Stimulated activated CD4-positive, alpha-beta T cell treated with anti-CD3 and anti-CD28 coated beads, Interleukin-1b, Interleukin-23, amount 100 ng/mL, for 48 hours (primary cell): Measurements from ENCODE around the gene SIGLEC5.
"Not testable (repeated sequence)": the region's sequence is repeated elsewhere in the genome, so short reads cannot be mapped to it uniquely, and the experiment has no call there.

Experiments
- DNase-seq: peaks from one replicate; pipeline ENCODE4 v3.0.0-alpha.2; 2020

Gene SIGLEC5, protein sequence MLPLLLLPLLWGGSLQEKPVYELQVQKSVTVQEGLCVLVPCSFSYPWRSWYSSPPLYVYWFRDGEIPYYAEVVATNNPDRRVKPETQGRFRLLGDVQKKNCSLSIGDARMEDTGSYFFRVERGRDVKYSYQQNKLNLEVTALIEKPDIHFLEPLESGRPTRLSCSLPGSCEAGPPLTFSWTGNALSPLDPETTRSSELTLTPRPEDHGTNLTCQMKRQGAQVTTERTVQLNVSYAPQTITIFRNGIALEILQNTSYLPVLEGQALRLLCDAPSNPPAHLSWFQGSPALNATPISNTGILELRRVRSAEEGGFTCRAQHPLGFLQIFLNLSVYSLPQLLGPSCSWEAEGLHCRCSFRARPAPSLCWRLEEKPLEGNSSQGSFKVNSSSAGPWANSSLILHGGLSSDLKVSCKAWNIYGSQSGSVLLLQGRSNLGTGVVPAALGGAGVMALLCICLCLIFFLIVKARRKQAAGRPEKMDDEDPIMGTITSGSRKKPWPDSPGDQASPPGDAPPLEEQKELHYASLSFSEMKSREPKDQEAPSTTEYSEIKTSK

DNA sequence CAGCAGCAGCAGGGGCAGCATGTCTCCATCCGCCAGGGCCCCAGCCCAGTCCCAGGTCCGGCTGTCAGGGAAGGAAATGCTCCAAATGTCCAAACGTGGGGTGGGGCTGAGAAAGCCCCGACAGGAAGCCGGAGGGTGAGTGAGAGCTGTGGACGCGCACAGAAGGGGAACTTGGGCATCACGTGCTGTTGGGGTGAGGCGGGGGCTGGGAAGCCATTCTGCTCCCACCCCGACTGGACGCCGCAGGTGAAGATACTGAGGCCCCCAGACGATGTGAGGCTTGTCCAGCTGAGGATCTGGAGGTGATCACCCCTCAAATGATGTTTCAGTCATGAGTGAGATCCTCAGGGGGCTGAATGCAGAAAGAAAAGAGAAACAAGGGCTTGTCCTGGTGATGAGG, at the start of gene SIGLEC5:
Gene SIGLEC5, minus strand, starts transcription at position 87 of the 400 bp plus-strand sequence. Its CDS starts 66 bp downstream, at position 21.
- DNase-seq = not testable (repeated sequence)

DNA sequence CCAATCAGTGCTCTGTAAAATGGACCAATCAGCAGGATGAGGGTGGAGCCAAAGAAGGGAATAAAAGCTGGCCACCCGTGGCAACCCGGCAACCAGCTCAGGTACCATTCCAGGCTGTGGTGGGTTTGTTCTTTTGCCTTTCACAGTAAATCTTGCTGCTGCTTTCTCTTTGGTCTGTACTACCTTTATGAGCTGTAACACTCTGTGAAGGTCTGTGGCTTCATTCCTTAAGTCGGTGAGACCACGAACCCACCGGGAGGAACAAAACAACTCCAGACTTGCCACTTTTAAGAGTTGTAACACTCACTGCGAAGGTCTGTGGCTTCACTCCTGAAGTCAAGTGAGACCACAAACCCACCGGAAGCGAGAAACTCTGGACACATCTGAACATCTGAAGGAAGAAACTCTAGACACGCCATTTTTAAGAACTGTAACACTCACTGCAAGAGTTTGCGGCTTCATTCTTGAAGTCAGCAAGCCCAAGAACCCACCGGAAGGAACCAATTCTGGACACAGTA, 46.4 kb upstream of the SIGLEC5 start:
- peak; percentile 30 for DNase-seq

DNA sequence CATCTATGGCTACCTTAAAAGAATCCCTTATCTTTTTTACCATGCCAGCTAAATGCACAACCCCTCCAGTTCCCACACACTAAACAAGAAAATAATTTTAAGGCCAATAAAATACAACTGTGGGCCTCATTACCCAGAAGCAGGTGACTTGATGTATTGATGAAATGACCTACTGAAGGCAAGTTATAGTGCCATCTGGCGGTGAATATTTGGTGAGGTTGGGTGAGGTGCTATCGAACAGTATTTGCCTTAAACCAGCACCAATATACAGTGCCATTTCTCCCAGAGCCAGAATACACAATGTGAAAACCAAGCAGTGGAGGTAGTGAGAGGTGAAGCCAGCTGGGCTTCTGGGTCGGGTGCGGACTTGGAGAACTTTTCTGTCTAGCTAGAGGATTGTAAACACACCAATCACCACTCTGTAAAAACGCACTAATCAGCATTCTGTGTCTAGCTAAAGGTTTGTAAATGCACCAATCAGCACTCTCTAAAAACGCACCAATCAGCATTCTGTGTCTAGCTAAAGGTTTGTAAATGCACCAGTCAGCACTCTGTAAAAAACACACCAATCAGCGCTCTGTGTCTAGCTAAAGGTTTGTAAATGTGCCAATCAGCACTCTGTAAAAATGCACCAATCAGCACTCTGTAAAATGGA, 45.8 kb upstream of the SIGLEC5 start:
- not testable (repeated sequence) for DNase-seq

DNA sequence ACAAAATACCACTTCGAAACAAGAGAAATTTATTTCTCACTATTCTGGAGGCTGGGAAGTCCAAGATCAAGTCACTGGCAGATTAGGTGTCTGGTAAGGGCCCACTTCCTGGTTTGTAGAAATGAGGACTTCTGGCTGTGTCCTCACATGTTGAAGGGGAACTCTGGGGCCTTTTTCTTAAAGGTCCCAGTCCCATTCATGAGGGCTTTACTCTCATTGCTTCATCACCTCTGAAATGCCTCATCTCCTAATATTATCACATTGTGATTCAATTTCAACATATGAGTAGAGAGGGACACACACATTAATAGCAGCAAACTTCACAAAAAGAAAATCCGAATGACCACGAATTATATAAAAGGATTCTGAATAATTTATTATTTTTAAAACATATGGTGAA, 38.0 kb upstream of the SIGLEC5 start:
- no peak for DNase-seq

DNA sequence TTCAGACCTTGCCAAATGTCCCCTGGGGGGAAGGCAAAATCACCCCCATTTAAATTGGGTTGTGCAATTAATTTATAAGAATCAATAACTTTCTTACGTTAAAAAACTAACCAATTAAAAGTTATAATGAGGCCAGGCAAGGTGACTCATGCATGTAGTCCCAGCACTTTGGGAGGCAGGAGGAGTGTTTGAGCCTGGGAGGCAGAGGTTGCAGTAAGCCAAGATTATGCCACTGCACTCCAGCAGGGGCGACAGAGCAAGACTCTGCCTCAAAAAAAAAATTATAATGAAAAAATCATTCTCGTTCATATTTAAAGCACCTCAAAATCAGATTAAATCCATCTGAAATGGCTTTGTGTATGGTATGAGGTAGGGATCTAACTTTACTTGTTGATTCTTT, 34.8 kb upstream of the SIGLEC5 start:
- DNase-seq = no peak

DNA sequence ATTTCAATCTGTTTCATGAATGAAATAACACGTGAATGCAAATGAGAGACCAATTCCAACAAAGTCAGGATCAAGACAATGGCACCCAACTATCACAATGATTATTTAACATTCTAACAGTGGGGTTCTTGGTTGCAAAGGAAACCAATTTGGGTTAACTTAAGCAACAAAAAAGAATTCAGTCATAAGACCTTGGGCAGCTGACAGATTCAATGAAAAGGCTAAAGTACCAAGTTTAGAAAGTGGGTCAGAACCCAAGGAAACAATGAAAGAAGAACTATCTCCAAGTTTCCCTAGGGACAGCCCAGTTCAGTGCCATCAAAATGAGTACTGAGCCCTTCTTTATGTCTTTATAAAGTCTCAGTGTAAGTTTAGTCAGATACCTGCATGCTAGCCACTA, 33.9 kb upstream of the SIGLEC5 start:
- DNase-seq = no peak

DNA sequence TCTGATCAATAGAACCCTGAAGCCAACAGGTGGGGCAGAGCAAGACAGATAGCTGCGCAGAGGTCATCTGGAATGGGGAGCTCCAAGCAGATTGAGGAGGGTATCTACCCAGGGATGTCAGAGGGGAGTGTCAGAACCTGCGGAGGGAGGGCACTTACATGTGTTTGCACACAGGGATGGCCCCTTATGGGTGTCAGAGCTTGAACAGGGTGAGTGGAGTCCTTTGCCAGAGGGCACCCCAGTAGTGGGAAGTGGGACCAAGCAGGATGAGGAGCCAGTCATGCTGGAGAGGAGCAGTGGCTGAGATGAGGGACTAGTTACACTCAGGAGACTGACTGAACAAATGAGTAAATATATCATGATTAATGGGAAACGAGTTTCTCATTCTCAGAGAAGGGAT, 33.4 kb upstream of the SIGLEC5 start:
- no peak for DNase-seq

DNA sequence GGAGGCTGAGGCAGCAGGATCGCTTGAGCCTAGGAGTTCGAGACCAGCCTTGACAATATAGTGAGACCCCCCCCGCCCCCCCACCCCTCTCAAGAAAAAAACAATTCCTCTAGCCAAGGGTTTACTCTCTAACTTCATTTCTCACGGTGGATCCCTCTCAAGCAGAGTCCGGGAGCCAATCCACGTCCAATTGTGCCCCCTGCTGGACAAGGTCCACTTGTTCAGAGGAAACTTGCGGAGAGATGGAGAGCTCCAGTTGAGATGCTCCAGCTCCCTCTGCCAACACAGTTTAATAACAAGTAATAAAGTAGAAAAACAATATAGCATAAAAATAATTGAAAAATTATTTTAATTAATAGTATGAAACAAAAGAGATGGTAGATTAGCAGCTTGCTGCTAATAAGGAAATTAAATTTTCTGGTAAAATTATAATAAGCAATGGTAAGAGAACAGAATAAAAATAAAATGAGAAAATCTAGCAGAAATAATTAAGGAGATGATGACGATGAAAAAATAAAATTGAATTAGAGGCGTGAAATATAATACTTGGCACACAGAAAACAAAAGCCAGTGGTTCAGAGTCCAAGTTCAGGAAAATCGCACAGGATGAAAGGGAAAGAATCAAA, 30.9 kb upstream of the SIGLEC5 start:
- peak; percentile 64 for DNase-seq

DNA sequence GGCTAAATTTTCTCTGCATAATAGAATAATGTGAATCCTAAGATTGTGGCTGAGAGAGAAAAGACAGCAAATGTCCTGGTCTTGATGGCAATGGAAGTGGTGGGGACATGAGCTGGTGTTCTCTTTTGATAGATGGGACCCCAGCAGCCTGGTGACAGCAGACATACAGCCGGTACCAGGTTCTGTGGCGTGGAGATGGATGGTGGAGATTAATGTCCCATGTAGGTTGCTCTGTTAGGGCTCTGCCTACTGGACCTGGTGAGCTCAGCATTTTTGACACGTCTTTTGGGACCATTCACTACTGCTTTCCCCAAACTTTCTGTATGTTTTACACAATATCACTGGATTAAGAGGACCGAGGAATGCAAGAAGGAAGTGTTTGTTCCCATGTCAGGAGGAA, 24.6 kb upstream of the SIGLEC5 start:
- DNase-seq = no peak

DNA sequence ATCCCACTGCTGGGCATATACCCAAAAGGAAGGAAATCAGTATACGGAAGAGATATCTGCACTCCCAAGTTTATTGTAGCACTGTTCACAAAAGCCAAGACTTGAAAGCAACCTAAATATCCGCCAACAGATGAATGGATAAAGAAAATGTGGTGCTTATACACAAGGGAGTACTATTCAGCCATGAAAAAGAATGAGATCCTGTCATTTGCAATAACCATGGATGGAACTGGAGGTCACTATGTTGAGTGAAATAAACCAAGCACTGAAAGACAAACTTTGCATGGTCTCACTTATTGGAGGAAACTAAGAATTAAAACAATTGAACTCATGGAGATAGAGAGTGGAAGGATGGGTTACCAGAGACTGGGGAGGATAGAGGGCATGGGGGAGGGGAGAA, 23.0 kb upstream of the SIGLEC5 start:
- DNase-seq = no peak

DNA sequence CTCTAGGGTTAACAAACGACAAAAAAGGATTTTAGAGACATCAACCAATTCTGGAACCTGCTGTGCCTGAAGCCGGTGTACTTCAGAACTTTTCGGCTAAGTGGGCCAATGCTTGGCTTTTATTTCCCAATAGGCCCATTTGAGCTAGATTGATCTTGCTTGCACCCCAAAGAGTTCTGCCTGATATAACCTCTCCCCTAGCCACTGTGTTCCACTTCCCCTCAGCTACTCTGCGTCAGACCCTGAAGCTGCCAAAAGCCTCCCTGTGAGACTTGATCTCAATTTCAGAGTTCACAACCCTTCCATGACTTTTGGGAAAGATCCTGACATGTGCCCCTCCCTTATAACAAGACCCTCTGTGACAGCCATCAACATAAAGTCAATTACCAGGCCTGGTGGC, 22.1 kb upstream of the SIGLEC5 start:
- DNase-seq = no peak

DNA sequence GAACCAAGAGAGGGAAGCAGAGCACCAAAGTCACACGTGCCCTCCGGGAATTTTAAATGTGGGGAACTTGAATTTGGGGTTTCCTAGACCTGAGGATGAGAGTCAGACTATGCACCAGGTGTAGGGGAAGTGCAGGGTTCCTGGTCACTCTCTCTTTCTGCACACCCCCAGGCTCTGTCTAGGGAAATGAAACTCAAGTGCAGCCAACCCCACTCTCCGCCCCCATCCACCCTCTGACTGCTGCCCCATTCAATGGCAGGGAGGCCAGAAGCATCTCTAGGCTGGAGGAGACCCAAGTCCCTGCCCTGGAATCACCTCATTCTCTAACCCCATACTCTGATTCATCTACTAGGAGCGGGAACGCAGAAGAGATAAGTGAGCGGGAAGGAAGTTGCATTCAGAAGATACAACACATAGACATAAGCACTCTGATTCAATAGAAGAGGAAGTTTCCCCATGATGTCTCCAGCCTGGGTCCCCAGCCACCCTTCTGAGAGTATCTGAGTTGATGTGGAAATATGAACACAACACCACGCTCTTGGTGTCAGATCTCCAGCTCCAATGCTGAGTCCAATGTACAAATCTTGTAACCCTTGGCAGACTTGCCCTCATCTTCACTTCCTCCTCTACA, 21.1 kb upstream of the SIGLEC5 start:
- DNase-seq = no peak

DNA sequence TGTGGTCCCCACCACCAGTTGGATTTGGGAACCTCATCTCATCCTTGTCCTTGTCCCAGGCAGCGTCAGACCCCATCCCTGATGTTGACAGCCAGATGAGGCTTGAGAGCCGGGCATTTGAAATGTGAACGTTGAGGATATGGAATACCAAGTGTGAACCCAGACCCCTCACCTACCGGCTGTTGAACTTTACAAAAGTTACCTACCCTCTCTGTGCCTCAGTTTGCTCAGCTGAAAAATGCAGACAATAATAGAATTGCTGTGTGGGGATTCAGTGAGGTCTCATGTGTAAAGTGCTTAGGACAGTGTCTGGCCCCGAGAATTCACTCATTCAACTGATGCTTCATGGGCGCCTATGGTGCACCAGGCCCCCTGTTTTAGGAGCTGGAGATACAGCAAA, 17.1 kb upstream of the SIGLEC5 start:
- DNase-seq = no peak

DNA sequence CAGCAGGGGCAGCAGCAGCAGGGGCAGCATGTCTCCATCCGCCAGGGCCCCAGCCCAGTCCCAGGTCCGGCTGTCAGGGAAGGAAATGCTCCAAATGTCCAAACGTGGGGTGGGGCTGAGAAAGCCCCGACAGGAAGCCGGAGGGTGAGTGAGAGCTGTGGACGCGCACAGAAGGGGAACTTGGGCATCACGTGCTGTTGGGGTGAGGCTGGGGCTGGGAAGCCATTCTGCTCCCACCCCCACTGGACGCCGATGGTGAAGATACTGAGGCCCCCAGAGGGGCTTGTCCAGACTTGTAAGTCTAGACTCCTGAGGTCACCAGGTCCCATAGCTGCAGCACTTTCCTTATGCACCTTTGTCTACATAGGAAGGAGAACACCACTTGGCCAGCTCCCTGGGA, 16.5 kb upstream of the SIGLEC5 start, which contains the start of gene SIGLEC14:
Gene SIGLEC14, minus strand, starts transcription at position 96 of the 400 bp plus-strand sequence. Its CDS starts 66 bp downstream, at position 30.
- not testable (repeated sequence) for DNase-seq

DNA sequence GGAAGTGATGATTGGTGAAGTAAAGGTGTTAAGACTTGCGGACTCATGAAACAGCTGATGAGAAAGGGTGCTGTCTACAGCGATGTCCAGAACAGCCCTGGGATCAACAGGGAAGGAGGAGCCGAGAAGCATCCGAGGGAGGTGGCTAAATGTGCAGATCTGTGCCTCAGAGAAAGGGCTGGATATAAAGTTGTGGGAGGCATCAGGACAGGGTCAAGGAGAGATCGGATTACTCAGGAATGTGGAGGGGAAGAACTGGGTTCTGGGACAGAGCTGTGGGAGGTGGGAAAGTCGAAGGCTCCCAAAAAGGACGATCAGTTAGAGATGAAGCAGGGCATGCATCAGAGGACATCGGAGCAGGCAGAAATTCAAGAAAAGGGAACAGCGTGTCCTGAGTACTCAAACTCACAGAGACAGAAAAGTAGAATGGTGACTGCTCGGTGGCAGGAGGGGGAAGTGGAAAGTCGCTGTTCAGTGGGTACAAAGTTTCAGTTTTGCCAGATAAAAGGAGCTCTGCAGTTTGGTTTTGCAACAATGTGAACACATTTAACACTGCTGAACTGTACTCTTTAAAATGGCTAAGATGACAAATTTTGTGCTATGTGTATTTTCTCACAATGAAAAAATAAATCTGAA, 14.6 kb upstream of the SIGLEC5 start:
- no peak for DNase-seq

DNA sequence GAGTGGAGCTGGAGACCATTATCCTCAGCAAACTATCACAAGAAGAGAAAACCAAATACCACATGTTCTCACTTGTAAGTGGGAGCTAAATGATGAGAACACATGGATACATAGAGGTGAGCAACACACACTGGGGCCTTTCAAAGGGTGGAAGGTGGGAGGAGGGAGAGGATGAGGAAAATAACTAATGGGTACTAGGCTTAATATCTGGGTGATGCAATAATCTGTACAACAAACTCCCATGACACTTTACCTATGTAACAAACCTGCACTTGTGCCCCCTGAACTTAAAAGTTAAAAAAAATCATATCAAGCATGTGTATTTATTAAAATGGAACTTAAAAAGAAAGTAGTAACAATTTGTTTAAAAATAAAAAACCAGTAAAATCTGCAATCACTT, 11.4 kb upstream of the SIGLEC5 start:
- no peak for DNase-seq

DNA sequence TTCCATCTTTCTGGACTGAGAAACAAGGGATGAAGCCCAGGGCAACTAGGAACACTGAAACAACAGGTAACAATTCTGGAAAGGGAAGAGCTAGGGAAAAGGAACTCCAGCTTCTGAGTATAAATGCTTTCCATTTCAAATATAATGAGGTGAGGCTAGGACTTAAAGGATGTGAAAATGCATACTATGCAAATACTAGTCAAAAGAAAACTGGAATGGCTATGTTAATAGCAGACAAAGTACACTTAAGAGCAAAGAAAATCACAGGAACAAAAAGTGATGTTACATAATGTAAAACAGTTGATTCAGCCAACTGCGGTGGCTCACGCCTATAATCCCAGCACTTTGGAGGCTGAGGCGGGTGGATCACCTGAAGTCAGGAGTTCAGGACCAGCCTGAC, 10.2 kb upstream of the SIGLEC5 start:
- DNase-seq = no peak

DNA sequence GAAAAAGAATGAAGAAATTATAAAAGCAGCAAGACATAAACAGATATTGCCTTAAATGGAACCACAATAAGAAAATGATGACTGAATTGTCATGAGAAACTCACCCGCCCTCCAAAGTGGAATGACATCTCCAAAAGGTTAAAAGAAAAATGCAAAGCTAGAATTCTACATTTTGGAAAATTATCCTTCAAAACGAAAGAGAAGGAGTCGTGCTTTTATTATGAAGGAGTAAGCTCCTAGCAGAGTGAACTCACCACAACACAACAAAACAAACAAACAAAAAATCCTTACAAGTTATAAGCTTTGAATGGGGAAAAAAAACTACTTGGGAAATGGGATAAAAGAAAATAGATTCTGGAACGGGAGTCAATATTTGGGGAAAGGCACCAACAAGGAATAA, 9.7 kb upstream of the SIGLEC5 start:
- no peak for DNase-seq

DNA sequence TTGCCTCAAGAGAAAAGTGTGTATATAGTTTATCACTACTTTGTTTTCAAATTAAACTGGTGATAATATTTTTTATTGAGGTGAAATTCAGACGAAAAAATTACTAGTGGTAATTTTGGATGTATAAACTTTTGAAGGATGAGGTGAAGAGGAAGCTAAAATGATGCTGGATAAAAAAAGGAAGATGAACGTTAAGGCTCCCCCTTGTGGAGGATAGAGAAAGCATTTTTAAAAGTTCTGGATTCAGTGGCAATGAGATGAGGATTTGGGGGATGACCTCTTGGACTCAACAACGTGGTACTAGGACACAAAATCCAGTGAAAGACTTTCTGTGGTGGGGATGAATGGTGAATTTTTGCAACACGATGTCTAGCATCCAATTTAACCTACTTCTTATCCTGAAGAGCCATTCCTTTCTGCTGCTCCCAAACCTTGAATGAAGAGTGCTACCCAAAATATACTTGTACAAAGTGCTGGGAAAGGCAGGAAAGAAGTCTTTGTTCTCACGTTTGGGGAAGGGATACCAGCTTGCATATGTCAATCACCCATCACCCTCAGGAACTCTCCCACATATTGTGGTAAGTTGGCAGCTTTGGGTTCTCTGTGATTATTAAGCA, 7.3 kb upstream of the SIGLEC5 start:
- DNase-seq = no peak

DNA sequence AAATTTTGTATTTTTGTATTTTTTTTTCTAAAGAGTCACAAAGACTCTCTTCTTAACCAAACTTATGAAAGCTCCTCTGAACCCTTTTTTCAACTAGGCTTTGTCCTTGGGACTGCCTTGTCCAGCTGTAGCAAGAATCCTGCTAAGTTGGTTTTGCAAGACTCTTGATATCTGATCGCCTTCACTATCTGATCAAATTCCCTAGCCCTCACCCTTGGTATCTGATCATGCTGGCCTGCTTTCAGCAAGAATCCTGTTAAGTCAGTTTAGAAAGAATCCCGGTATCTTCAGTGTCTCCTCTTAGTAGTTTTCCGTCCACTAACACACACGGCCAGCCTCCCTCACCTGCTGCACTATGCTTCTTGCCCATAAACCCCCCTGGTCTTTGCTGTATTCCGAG, 1.9 kb upstream of the SIGLEC5 start:
- no peak for DNase-seq

DNA sequence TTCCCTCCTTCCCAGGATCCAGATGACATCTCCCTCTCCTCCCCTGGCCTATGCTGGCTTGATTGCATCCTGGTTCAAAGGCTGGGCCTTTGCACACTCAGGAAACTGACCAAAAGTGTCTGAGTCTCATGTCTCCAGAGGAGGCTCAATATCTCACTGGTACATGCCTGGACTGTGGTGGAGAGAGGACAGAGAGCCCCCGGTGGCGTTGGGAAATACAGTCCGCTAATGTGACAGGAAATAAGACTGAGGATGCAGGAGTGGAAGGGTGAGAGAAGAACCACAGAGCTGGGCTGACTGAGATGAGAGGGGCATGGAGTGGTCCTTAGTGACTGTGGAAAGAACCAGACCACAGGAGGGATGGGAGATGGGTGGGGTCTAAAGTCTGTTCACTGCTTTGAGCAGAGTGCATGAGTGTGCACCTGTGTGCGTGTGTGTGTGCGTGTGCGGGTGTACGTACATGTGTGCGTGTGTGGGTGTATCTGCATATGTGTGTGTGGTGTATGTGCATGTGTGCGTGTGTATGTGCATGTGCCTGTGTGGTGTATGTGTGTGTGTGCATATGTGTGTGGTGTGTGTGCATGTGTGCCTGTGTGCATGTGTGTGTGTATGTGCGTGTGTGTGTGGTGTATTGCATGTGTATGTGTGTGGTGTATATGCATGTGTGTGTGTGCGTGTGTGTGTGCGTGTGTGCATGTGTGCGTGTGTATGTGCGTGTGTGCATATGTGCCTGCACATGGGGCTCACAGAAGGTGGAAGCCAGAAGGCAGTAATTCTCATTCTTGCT, 1.9 kb downstream of the SIGLEC5 start:
- no peak for DNase-seq
